OCI-LY1 (cell line): ENCODE data around the gene PTPRM.

Experiments used
- CTCF ChIP-seq: fragments of 200-600 bp; sonication (generic), shearing (Covaris generic); IDR thresholded peaks from 2 replicates; pipeline ENCODE4 v1.5.1; 2017; ENCODE audit warnings: mild to moderate bottlenecking, antibody characterized with exemption, low read length, moderate library complexity, mixed read lengths
- EZH2 ChIP-seq: fragments of 200-600 bp; sonication (generic), shearing (Covaris generic); IDR thresholded peaks from 2 replicates; pipeline ENCODE4 v1.8.0; 2017; ENCODE audit warnings: borderline replicate concordance, mixed run types, mild to moderate bottlenecking, antibody characterized with exemption, low read length, moderate library complexity, mixed read lengths

GRCh38 chr18:7576685-7577084 is 9.6 kb downstream of the PTPRM start:
- TF ChIP-seq EZH2: no peak
- TF ChIP-seq CTCF: no peak
